H1 (cell line): ENCODE results near the gene MKKS. TPM values are rescaled to one million over a fixed set of nuclear protein-coding genes. Genes with fewer than 3 reads are reported as not detected.

Source experiments
- ASH2L ChIP-seq: fragments of 200-600, 300-600 bp; sonication (generic); IDR thresholded peaks from one replicate; pipeline ENCODE4 v1.7.1; 2017; ENCODE audit warnings: low read length
- BACH1 ChIP-seq: IDR thresholded peaks from 2 replicates; pipeline ENCODE4 v1.6.1; 2012; ENCODE audit warnings: low read length, improper control_type of control experiment
- BRCA1 ChIP-seq: IDR thresholded peaks from 2 replicates; pipeline ENCODE4 v1.6.1; 2012; ENCODE audit warnings: low read depth, low read length, improper control_type of control experiment
- EGR1 ChIP-seq: IDR thresholded peaks from 2 replicates; pipeline ENCODE4 v1.6.1; 2011; ENCODE audit warnings: low read depth, low read length, borderline replicate concordance
- EP300 ChIP-seq, 2 experiments: IDR thresholded peaks; 1 replicate in 1 of 2; 2 replicates in 1 of 2; pipeline ENCODE4 v1.6.1; 2011 to 2012; ENCODE audit warnings: low read depth in 2 of 2, low read length in 2 of 2, mild to moderate bottlenecking in 2 of 2, borderline replicate concordance in 1 of 2, inconsistent platforms in 1 of 2, moderate library complexity in 1 of 2
- EZH2 ChIP-seq: fragments of 200-600 bp; sonication (generic); IDR thresholded peaks from 2 replicates; pipeline ENCODE4 v1.7.1; 2012; ENCODE audit warnings: low read depth, mild to moderate bottlenecking, moderate library complexity, low read length, inconsistent platforms; ENCODE audit not compliant: severe bottlenecking
- HDAC2 ChIP-seq, 2 experiments: fragments of 300-600 bp in 1 of 2; sonication (generic) in 1 of 2; IDR thresholded peaks; 2 replicates each; pipeline ENCODE4 v1.6.1; 2011 to 2012; ENCODE audit warnings: low read depth in 2 of 2, low read length in 2 of 2, mild to moderate bottlenecking in 2 of 2, moderate library complexity in 2 of 2, borderline replicate concordance in 1 of 2, inconsistent platforms in 1 of 2
- KDM4A ChIP-seq: IDR thresholded peaks from one replicate; pipeline ENCODE4 v1.7.1; 2012; ENCODE audit warnings: low read depth, mild to moderate bottlenecking, moderate library complexity, low read length, inconsistent platforms; ENCODE audit not compliant: severe bottlenecking
- KDM5A ChIP-seq: fragments of 200-600 bp; IDR thresholded peaks from 2 replicates; pipeline ENCODE4 v1.7.1; 2012; ENCODE audit warnings: mild to moderate bottlenecking, low read length, inconsistent platforms, mixed read lengths
- MAX ChIP-seq: IDR thresholded peaks from 2 replicates; pipeline ENCODE4 v1.6.1; 2012; ENCODE audit warnings: inconsistent platforms
- NANOG ChIP-seq: IDR thresholded peaks from 2 replicates; pipeline ENCODE4 v1.6.1; 2011; ENCODE audit warnings: low read length, low read depth, mild to moderate bottlenecking, inconsistent platforms; ENCODE audit not compliant: insufficient read depth, poor library complexity, severe bottlenecking
- POLR2A ChIP-seq, 2 experiments: IDR thresholded peaks; 1 replicate in 1 of 2; 2 replicates in 1 of 2; pipeline ENCODE4 v1.6.1; 2011; ENCODE audit warnings: low read depth in 2 of 2, low read length in 2 of 2, mild to moderate bottlenecking in 2 of 2; ENCODE audit errors: control extremely low read depth in 1 of 2
- RAD21 ChIP-seq, 2 experiments: IDR thresholded peaks in 1 of 2; conservative IDR thresholded peaks in 1 of 2; 2 replicates each; pipeline ENCODE4 v1.6.1; 2011; ENCODE audit warnings: low read depth in 2 of 2, low read length in 2 of 2, improper control_type of control experiment in 1 of 2, inconsistent platforms in 1 of 2, mild to moderate bottlenecking in 1 of 2, moderate library complexity in 1 of 2
- RBBP5 ChIP-seq: IDR thresholded peaks from 2 replicates; pipeline ENCODE4 v1.7.1; 2012; ENCODE audit warnings: low read depth, mild to moderate bottlenecking, inconsistent platforms, low read length, moderate library complexity, borderline replicate concordance
- SIX5 ChIP-seq: IDR thresholded peaks from 2 replicates; pipeline ENCODE4 v1.6.1; 2011; ENCODE audit warnings: mild to moderate bottlenecking, low read depth, low read length
- SP1 ChIP-seq: IDR thresholded peaks from 2 replicates; pipeline ENCODE4 v1.6.1; 2011; ENCODE audit warnings: low read depth, low read length
- TAF1 ChIP-seq: IDR thresholded peaks from 2 replicates; pipeline ENCODE4 v1.6.1; 2011; ENCODE audit warnings: mild to moderate bottlenecking, low read depth, low read length
- TAF7 ChIP-seq: optimal IDR thresholded peaks from 2 replicates; pipeline ENCODE3; 2011; ENCODE audit warnings: low read depth, mild to moderate bottlenecking, inconsistent platforms, low read length, moderate library complexity, borderline replicate concordance
- TBP ChIP-seq: IDR thresholded peaks from 2 replicates; pipeline ENCODE4 v1.6.1; 2011; ENCODE audit warnings: low read depth, low read length, improper control_type of control experiment
- YY1 ChIP-seq: IDR thresholded peaks from 2 replicates; pipeline ENCODE4 v1.6.1; 2011; ENCODE audit warnings: low read depth, mild to moderate bottlenecking, low read length
- polyA plus RNA-seq, 7 experiments: library from polyadenylated mRNA; depleted of rRNA in 3 of 7; stranded (reverse) in 5 of 7; unstranded in 2 of 7; fragments of >200 nt in 5 of 7; fragments of 200-250 nt in 2 of 7; gene quantifications; 1 replicate in 5 of 7; 2 replicates in 1 of 7; 4 replicates in 1 of 7; pipeline versions ENCODE4 v1.2.1 to v1.2.3, GENCODE V29; 2011 to 2013; ENCODE audit warnings: missing spikeins in 2 of 7, mixed read lengths in 2 of 7
- total RNA-seq: library from RNA; stranded (reverse); fragmentation: NEBNext Ultra II Directional; extraction: Animal tissue kit (Norgen Biotek cat#: 25700); gene quantifications from 2 replicates; pipeline ENCODE4 v1.2.1, GENCODE V29; 2021

The MKKS gene
- total and polyA plus RNA-seq, 2 of the 8 experiments (the other 6 are each of a cell fraction or from before 2014, with no cell fraction given) = 15.9 to 24.8 TPM

GRCh38 chr20:10434832-10435812 lies 1.1 kb upstream of the MKKS start, which contains the start of gene SLX4IP (continued):
- TF ChIP-seq KDM5A (peak; percentile 75), NANOG (peak; percentile 37), HDAC2 (IDR thresholded peaks at IDR 0.05; ENCODE audit: borderline replicate concordance in 1 of 2, low read depth in 2 of 2, low read length in 2 of 2) (peak in 1 of 2 experiments; percentile 83; a peak in 2 of 4 replicates), EZH2 (no peak), YY1 (peak; percentile 100), ASH2L (peak; percentile 36), POLR2A (IDR thresholded peaks at IDR 0.05; ENCODE audit: control extremely low read depth in 1 of 2, low read depth in 2 of 2, low read length in 2 of 2) (peak in 1 of 2 experiments; percentile 88; a peak in 2 of 3 replicates), BRCA1 (peak; percentile 72), TBP (peak; percentile 67; the same call in 1 of the 2 replicates), KDM4A (peak; percentile 21), EGR1 (peak; percentile 63; the same call in 1 of the 2 replicates), MAX (peak; percentile 42; the same call in 1 of the 2 replicates), SP1 (peak; percentile 17; the same call in 1 of the 2 replicates), TAF1 (peak; percentile 73), RAD21 (IDR thresholded peaks at IDR 0.05 in 1 of 2, conservative IDR thresholded peaks at IDR 0.05 in 1 of 2; ENCODE audit: low read depth in 2 of 2, low read length in 2 of 2) (0 out of 4 replicates have a peak, but pooled peaks of 1 of the 2 experiments have one; percentile 4), BACH1 (peak; percentile 74), TAF7 (no peak), RBBP5 (no peak), EP300 (IDR thresholded peaks at IDR 0.05; ENCODE audit: borderline replicate concordance in 1 of 2, low read depth in 2 of 2, low read length in 2 of 2) (peak in 1 of 2 experiments; percentile 45; a peak in 1 of 3 replicates), SIX5 (peak; percentile 90)
